ENCODE results near the gene RTN4IP1.
A peak's percentile ranks its signal among the peaks of the same experiment; 100 is the strongest.
"Not testable (repeated sequence)": the region's sequence is repeated elsewhere in the genome, so short reads cannot be mapped to it uniquely, and the experiment has no call there.

RTN4IP1 gene

DNA sequence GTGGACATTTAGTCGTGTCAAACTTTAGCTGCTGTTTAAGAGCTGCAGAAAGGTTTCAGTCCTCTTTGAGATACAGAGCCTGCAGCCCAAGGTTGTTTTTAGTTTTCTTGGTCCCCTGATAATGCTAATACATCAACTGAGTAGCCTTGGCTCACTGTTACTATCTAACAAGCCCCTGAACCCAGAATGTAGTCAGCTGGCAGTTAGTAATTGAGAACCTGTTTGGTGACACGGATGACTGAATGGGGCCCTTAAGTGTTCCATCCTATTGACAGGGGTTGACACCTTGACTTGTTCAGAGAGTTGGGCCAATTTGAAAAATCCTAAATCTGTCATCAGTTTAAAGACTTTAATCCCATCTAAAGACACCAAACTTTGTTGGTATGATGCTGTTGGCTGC is 2.8 kb downstream of the RTN4IP1 start:
- FAIRE-seq, result no peak

DNA sequence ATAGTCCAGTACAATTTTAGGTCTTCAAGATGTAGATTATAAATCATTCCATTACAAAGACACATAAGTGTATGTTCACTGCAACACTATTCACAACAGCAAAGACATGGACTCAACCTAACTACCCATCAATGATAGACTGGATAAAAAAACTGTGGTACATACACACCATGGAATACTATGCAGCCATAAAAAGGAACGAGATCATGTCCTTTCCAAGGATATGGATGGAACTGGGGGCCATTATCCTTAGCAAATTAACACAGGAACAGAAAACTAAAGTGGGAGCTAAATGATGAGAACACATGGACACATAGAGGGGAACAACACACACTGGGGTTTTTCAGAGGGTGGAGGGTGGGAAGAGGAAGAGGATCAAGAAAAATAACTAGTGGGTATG is 6.3 kb downstream of the RTN4IP1 start:
- FAIRE-seq, result no peak

DNA sequence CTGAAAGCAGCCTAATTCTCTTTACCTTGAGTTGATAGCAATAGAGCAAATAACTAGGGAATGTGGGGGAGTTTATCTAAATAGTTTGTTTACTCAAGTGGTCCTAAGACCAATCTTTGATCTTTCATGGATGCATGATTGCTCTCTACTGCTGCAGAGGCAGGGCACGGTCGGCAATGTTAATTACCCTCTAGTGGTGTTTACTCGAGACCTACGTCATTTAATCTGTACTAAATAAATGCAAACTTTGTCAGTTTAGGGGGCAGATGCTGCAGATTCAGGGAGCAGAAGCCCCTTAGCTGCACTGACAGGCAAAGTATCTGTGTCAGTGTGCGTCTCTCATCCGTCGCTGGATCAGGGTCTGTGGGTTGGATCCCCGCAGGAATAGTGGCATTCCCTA is 6.9 kb downstream of the RTN4IP1 start:
- no peak for FAIRE-seq

DNA sequence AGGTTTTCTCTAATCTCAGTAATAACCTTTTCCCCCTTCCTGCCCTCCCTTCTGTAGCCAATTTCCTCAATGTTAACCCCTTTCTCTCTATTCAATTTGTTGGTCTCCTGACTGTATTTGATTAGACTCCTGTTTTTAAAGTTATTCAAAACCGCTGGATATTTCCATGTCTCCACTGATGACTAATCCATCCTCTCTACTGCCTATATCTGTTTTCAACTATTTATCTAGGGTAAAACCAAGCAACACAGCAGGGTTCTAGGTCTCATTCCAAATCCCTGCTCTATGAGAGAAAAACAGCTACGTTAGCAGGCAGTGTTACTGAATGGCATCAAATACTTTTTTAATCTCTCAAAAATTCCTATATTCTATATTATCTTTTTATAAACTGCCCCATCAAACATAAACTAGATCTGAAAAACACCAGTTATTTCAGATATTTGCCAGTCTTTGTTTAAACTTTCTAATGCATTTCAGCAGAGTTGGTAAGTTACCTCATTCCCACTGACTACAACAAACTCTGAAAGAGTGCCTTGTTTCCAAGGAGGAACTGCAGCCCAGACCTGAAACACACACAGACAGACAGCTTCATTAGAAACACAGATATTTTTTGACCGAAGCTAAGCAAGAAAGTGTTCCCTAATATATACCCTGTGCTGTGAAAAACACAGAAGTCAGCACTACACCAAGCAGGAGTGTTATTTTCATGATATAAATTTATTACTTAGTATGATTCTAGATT is 8.2 kb downstream of the RTN4IP1 start:
- FAIRE-seq, result no peak

DNA sequence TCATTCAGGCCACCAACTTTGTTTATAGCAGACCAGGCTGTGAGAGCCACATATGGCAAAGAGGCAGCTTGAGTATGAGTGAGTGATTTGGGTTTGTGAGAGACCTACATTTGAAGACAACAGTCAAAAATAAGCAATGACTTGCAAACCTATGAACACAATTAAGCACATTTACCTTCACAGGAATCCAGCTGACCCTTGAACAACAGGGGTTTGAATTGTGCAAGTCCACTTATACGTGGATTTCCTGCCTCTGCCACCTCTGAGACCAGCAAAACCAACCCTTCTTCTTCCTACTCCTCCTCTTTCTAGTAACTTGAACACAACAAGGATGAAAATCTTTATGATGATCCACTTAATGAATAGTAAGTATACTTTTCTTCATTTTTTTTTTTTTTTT is 10.1 kb downstream of the RTN4IP1 start:
- no peak for FAIRE-seq

- FAIRE-seq, result no peak
Measured at GRCh38 chr6:106618324-106618723, 11.0 kb downstream of the RTN4IP1 start.

DNA sequence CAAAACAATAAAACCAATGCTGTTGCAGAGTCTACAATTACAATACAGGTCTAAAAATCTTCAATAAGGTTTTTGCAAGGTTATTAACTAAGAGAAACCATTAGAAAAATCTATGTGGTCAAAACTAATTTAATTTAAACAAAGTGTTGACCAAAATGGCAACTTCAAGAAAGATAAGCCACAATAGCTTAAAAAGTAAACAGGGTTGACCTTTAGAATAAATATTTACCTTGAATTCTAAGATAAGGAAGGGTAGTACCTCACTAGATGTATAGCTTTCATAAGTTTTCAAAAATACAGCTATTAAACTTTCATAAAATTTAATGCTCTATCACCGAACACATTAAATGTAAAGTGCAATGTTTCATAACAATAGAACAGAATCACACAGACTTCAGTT is 11.4 kb downstream of the RTN4IP1 start:
- FAIRE-seq, result no peak

- FAIRE-seq, result no peak
Measured at GRCh38 chr6:106617302-106617701, 12.0 kb downstream of the RTN4IP1 start.

- no peak for FAIRE-seq
Measured at GRCh38 chr6:106614592-106615257, 14.6 kb downstream of the RTN4IP1 start.

DNA sequence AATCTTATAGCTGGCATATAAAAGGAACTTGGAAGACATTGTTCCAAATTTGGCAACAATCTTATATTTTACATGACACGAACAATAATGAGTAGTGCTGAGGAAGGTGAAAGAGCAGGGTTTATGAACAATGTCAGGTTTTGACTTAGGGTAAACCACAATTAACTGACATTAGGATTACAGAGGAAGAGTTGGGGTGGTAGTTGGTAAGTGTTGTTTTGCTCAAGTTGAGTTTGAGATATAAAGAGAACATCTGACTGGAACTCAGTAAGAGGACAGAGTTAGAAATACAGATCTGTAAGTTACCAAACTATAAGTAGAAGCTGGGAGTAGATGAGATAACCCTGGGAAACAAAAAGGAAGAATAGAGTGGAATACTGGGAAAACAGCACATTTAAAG is 15.1 kb downstream of the RTN4IP1 start:
- FAIRE-seq, result no peak

GRCh38 chr6:106613590-106613989 is 15.7 kb downstream of the RTN4IP1 start:
- FAIRE-seq, result no peak

DNA sequence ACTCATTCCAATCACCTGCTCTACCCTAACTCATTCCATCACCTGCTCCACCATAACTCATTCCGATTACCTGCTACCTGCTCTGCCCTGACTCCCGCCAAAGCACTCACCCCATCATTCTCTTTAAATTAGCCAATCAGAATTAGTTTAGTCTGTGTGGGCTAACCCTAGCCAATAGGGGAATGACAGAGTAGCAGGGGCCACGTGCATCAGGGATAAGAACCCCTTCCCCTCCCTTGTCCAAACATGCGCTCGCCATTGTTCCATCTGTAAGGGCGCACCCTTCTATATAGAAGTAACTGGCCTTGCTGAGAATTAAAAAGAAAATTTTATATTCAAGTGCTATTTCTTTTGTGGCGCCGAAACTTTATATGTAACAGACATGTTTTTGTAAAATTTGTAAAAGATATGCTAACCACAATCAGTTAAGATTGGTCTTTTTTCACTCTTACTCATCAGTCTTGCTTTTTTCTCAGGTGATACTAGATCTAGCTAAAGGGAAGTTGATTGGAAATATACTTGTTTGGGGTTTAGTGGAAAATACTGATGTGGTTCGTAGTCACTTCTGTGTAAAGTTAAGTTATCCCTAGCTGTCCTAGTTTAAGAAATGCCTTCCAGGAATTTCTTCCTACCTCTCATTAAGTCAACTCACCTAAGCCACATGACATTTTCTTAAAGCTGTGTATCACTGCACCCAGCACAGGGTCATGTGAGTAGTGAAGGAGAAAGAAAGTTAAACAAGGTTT is 16.5 kb downstream of the RTN4IP1 start:
- no peak for FAIRE-seq

DNA sequence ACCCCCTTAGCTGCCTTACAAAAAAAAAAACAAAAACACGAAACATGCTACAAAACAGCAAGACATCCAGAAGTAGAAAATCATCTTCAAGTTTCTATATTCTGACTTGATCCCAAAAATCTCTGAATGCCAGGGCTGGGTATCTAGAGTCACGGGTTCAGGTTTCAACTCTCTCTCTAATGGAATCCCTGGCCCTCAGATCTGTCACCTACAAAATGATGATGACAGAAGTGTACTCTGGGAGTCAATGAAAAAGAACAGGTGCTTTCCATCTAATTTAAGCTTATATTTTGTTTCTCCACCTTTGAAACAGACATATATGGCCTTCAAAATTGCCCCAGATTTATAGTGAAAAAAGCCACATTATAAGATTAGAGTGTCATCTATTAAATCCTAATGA is 18.3 kb downstream of the RTN4IP1 start:
- FAIRE-seq, result no peak

DNA sequence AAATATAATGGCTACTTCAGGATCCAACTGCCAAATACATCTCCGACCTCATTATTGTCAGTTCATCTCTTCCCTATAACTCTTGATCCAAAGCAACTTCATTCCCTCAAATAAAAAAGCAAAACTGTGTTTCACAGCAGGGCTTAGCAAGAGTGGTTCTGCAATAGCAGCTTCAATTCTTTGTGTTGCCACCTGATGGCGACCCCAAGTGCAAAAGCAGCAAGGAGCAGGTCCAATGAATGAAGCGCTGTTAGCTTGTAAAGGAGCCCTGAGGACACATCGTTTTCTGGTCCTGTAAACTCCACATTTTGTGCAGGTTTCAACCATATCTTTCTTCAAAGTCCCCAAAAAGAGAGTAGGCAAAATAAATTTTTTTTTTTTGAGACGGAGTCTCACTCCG is 19.6 kb downstream of the RTN4IP1 start:
- FAIRE-seq, result no peak

DNA sequence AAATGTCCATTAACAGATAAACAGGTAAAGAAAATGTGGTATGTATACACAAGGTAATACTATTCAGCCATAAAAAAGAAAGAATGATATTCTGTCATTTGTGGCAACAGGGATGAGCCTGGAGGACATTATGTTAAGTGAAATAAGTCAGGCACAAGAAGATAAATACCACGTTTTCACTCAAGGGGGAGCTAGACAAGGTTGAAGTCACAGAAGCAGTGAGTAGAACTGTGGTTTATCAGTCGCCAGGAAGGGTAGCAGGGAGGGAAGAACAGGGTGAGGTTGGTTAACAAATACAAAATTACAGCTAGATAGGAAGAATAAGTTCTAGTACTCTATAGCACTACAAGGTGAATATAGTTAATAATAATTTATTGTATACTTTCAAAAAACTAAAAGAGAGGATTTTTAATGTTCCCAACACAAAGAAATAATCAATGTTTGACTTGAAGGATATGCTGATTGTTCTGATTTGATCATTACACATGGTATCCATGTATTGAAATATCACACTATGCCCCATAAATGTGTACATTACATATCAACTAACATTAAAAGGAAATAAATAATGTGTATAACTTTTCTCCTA is 21.1 kb downstream of the RTN4IP1 start:
- peak; percentile 78 for FAIRE-seq

DNA sequence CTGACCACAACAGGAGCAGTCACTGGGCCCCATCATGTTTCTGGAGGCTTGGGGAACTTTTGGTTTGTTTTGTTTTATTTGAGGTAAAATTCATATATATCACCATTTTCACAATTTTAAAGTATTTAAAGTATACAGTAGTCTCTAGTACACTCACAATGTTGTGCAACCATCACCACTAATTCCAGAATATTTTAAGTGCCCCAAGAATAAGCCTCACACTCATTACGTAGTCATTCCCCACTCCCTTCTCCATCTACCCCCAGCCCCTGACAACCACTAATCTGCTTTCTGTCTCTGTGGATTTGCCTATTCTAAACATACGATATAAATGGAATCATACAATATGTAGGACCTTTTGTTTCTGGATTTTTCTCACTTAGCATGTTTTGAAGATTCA is 29.0 kb downstream of the RTN4IP1 start:
- no peak for FAIRE-seq

- FAIRE-seq, result no peak
Measured at GRCh38 chr6:106599440-106599839, 29.9 kb downstream of the RTN4IP1 start.

- FAIRE-seq, result no peak
Measured at GRCh38 chr6:106591111-106591825, 38.0 kb downstream of the RTN4IP1 start.

DNA sequence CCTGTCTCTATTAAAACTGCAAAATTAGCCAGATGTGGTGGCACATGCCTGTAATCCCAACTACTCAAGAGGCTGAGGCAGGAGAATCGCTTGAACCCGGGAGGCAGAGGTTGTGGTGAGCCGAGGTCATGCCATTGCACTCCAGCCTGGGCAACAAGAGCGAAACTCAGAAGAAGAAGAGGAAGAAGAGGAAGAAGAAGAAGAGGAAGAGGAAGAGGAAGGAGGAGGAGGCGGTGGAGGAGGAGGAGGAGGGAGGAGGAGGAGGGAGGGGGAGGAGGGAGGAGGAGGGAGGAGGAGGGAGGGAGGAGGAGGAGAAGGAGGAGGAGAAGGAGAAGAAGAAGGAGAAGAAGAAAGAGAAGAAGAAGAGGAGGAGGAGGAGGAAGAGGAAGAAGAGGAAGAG is 40.4 kb downstream of the RTN4IP1 start:
- not testable (repeated sequence) for FAIRE-seq

- no peak for FAIRE-seq
Measured at GRCh38 chr6:106586815-106587415, 42.4 kb downstream of the RTN4IP1 start.

DNA sequence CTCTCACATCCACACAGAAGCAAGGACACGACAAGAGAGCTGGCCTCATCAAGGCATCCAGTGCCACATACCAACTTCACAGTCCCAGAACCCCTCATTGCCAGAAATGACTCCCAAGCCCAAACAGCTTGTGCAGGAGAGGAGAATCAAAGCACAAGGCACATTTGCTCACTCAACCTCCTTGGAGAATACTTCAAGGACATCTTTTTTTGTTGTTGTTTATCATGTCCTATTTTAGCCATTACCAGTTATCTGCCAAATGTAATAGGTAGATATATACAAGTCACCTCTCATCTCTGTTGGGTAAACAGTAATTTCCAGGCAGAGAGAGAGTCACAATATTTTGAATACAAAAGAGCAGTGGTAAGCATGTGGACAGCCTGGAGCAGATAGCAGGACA is 47.8 kb downstream of the RTN4IP1 start:
- no peak for FAIRE-seq

DNA sequence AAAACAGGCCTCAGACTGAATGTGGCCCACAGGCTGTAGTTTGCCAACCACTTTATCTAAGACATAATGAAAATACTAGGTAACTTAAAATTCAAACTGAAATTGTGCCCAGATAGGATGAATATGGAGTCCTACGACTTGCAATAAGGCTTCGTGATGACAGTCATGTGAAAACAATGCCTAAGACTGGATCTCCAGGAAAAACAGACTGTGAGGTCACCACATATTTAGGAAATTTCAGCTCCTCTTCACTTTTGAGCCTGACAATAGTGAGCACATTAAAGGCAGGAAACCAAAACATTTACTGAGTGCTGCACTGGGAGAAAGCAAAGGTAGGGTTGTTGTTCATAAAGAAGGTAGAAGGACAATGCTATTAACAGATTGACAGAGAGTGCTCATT is 50.0 kb downstream of the RTN4IP1 start:
- FAIRE-seq, result no peak

All from G401.6 (cell line).